Pancreas (tissue), 10 donors: ENCODE data around the gene KRTAP9-1. TPM values are rescaled to one million over a fixed set of nuclear protein-coding genes. Genes with fewer than 3 reads are reported as not detected.
A peak's percentile ranks its signal among the peaks of the same experiment; 100 is the strongest.
"Not testable (repeated sequence)": the region's sequence is repeated elsewhere in the genome, so short reads cannot be mapped to it uniquely, and the experiment has no call there.

Experiments
- ATAC-seq, 4 donors: fragments of 200-7000 bp; cut with Tn5 transposase; one replicate each; pipeline versions ENCODE4 v1.8.0 to v1.9.1; 2020; ENCODE audit warnings: mild to moderate bottlenecking in 4 of 4, moderate library complexity in 4 of 4
- DNase-seq, 6 donors: peaks; one replicate each; pipeline ENCODE4 v3.0.0-alpha.2; 2020
- FAIRE-seq: peaks from 2 replicates; lab custom pipeline; 2012; peaks lifted over from hg19 to GRCh38; lab: Jason Lieb, UNC
- H3K27ac ChIP-seq, 4 donors: fragments of 200-600 bp; sonication (generic); 1 replicate in 3 of 4; 2 replicates in 1 of 4; pipeline versions ENCODE4 v1.5.0 to v1.8.0; 2020
- H3K27me3 ChIP-seq, 4 donors: fragments of 200-600 bp; one replicate each; pipeline ENCODE4 v1.8.0; 2021
- H3K36me3 ChIP-seq, 3 donors: fragments of 200-600 bp; sonication (generic) in 1 of 3; one replicate each; pipeline versions ENCODE4 v1.5.0 to v1.8.0; 2020 to 2021
- H3K4me1 ChIP-seq, 3 donors: fragments of 200-600 bp; one replicate each; pipeline ENCODE4 v1.8.0; 2021
- H3K4me3 ChIP-seq, 4 donors: fragments of 200-600 bp; sonication (generic) in 2 of 4; one replicate each; pipeline versions ENCODE4 v1.5.0 to v1.8.0; 2020 to 2021
- H3K9me3 ChIP-seq, 4 donors: fragments of 200-600 bp; one replicate each; pipeline ENCODE4 v1.8.0; 2021
- CTCF ChIP-seq, 4 donors: fragments of 200-600 bp; sonication (generic) in 3 of 4; IDR thresholded peaks; one replicate each; pipeline versions ENCODE4 v1.5.0 to v1.8.0; 2021; ENCODE audit warnings: antibody characterized with exemption in 4 of 4
- WGBS, 2 donors: extraction: QIAGEN DNeasy Blood & Tissue Kit; methylation state at CpG; one replicate each; pipeline ENCODE4 v1.1.7; 2013; 5-methylcytosine and 5-hydroxymethylcytosine counted together
- intact Hi-C, 3 donors: fragments of 100-400 bp; cut with DNase I; formaldehyde crosslinking; loops; one replicate each; pipeline versions ENCODE4 v1.11.1 to v1.14.2; 2022
- polyA plus RNA-seq, 2 donors: library from polyadenylated mRNA; stranded (reverse); fragments of 200-250 nt; gene quantifications; one replicate each; pipeline ENCODE4 v1.2.3, GENCODE V29; 2013
- total RNA-seq, 6 donors: library from RNA; stranded (reverse); fragmentation: NEBNext Ultra II Directional in 4 of 6; extraction: Animal tissue kit (Norgen Biotek cat#: 25700) in 4 of 6; gene quantifications; one replicate each; pipeline versions ENCODE4 v1.2.1 to v1.2.4, GENCODE V29; 2021 to 2023
- donor health status: healthy with polysubstance abuse.
- donor health status: DM: no; HTN: no; CAD: no; lungs with moderate emphysema.
- donor health status: DM: no; HTN: no; CAD: no.
- donor health status: control.
- donor health status: control.
- donor health status: Bipolar disorder and iron deficiency.
- donor health status: DM: yes; HTN: yes; CAD: no.
- donor health status: DM: no; HTN: no; CAD: no.
- donor health status: DM: no; HTN: no; CAD: no.
- donor health status: DM: yes; HTN: yes; CAD: no.

Gene KRTAP9-1
- total and polyA plus RNA-seq, 8 donors: not detected

- Histone ChIP-seq H3K9me3 (no peaks in the 10 kb centered on the region), H3K27me3 (no peaks in the 10 kb centered on the region), H3K27ac (no peak overlapping the region), H3K36me3 (no peaks in the 10 kb centered on the region), H3K4me1 (no peaks in the 10 kb centered on the region), H3K4me3 (no peak overlapping the region)
- ATAC-seq (no peak), DNase-seq (no peak), FAIRE-seq (no peak)
- intact Hi-C loops: no loop called here
- TF ChIP-seq CTCF (IDR thresholded peaks at IDR 0.05): no peak
- 84 to 85% methylated on average over 2 of the region's 2 CpGs for WGBS, 2 donors
Observed at GRCh38 chr17:41147531-41148204, 42.0 kb upstream of the KRTAP9-1 start.

GRCh38 chr17:41148971-41149651 is 40.6 kb upstream of the KRTAP9-1 start:
- ATAC-seq (peak in 2 of 4 donors; percentile 49 to 65), DNase-seq (peak in 1 of 6 donors; percentile 30)
- H3K27ac ChIP-seq, H3K4me3 ChIP-seq, H3K36me3 ChIP-seq, intact Hi-C loops, FAIRE-seq, H3K4me1 ChIP-seq, H3K9me3 ChIP-seq, H3K27me3 ChIP-seq: not testable (repeated sequence)
- 63 to 65% methylated on average over 10 of the region's 10 CpGs for WGBS, 2 donors

GRCh38 chr17:41149652-41149985 is 40.1 kb upstream of the KRTAP9-1 start, which contains the start of gene KRTAP4-5:
Gene KRTAP4-5, minus strand, starts transcription at chr17:41149825. Its CDS starts 58 bp downstream, at chr17:41149767.
- Histone ChIP-seq H3K4me3 (no peak within 1 kb of the TSS), H3K36me3 (no peaks in the 10 kb centered on the region), H3K4me1 (no peaks in the 10 kb centered on the region), H3K27ac (no peak within 1 kb of the TSS), H3K27me3 (no peaks in the 10 kb centered on the region), H3K9me3 (no peaks in the 10 kb centered on the region)
- no peak for ATAC-seq
- intact Hi-C loops: no loop called here
- DNase-seq: no peak
- no peak for FAIRE-seq
- WGBS, 2 donors: 55 to 59% methylated on average over 2 of the region's 2 CpGs
- TF ChIP-seq CTCF (IDR thresholded peaks at IDR 0.05): no peak

GRCh38 chr17:41150026-41150425 is 39.7 kb upstream of the KRTAP9-1 start:
- TF ChIP-seq CTCF (IDR thresholded peaks at IDR 0.05): no peak
- intact Hi-C loops: no loop called here
- WGBS, 2 donors: 78 to 89% methylated on average over 4 of the region's 4 CpGs
- no peaks in the 10 kb centered on the region for H3K27me3 ChIP-seq
- H3K4me1 ChIP-seq: no peaks in the 10 kb centered on the region
- FAIRE-seq (no peak), ATAC-seq (no peak), DNase-seq (no peak)
- no peaks in the 10 kb centered on the region for H3K9me3 ChIP-seq
- H3K36me3 ChIP-seq: no peaks in the 10 kb centered on the region
- H3K27ac ChIP-seq: no peak overlapping the region
- H3K4me3 ChIP-seq: no peak overlapping the region

GRCh38 chr17:41151525-41151924 is 38.2 kb upstream of the KRTAP9-1 start:
- Histone ChIP-seq H3K27me3 (no peaks in the 10 kb centered on the region), H3K4me1 (no peaks in the 10 kb centered on the region), H3K36me3 (no peaks in the 10 kb centered on the region), H3K27ac (no peak overlapping the region), H3K9me3 (no peaks in the 10 kb centered on the region), H3K4me3 (no peak overlapping the region)
- ATAC-seq: no peak
- WGBS, 2 donors: 45 to 62% methylated on average over 2 of the region's 2 CpGs
- FAIRE-seq: no peak
- DNase-seq: no peak
- no peak for TF ChIP-seq CTCF (IDR thresholded peaks at IDR 0.05)
- intact Hi-C loops: no loop called here
